GM23338 (cell line): ENCODE results near the gene WNT8A.

Experiments
- POLR2AphosphoS5 ChIP-seq: IDR thresholded peaks from 2 replicates; pipeline ENCODE4 v1.6.1; 2016; ENCODE audit warnings: antibody characterized with exemption, low read depth
- REST ChIP-seq: IDR thresholded peaks from one replicate; pipeline ENCODE4 v1.6.1; 2018; ENCODE audit warnings: antibody characterized with exemption; ENCODE audit not compliant: unreplicated experiment
- ZNF114 ChIP-seq: fragments of 250-450 bp; sonication (Bioruptor Pico); IDR thresholded peaks from 2 replicates; pipeline ENCODE4 v1.5.0; 2020; ENCODE audit warnings: mild to moderate bottlenecking, moderate library complexity

GRCh38 chr5:138078006-138078643 is 5.7 kb upstream of the WNT8A start:
- TF ChIP-seq POLR2AphosphoS5 (no peak), REST (no peak), ZNF114 (CRISPR knock-in tag) (no peak)
